ENCODE data around the gene POTEF.
"Not testable (repeated sequence)": the region's sequence is repeated elsewhere in the genome, so short reads cannot be mapped to it uniquely, and the experiment has no call there.

Gene POTEF

GRCh38 chr2:130129120-130129829 is at the start of gene POTEF:
Gene POTEF, minus strand, starts transcription at chr2:130129222. Its CDS starts 8,707 bp downstream, at chr2:130120515.
- DNase-seq: not testable (repeated sequence)

- not testable (repeated sequence) for DNase-seq
These were observed 45.8 kb upstream of the POTEF start for GRCh38 chr2:130174866-130175265.

GRCh38 chr2:130169896-130170295 is 40.9 kb upstream of the POTEF start:
- no peak for DNase-seq

- not testable (repeated sequence) for DNase-seq
These were observed 40.1 kb upstream of the POTEF start for GRCh38 chr2:130169163-130169562.

- DNase-seq: not testable (repeated sequence)
These were observed 37.6 kb upstream of the POTEF start for GRCh38 chr2:130166611-130167010.

GRCh38 chr2:130165293-130166016 is 36.4 kb upstream of the POTEF start:
- DNase-seq: no peak

GRCh38 chr2:130162968-130163367 is 33.9 kb upstream of the POTEF start:
- DNase-seq: no peak

GRCh38 chr2:130162486-130162885 is 33.5 kb upstream of the POTEF start:
- not testable (repeated sequence) for DNase-seq

GRCh38 chr2:130160838-130161705 is 32.0 kb upstream of the POTEF start:
- not testable (repeated sequence) for DNase-seq

DNA sequence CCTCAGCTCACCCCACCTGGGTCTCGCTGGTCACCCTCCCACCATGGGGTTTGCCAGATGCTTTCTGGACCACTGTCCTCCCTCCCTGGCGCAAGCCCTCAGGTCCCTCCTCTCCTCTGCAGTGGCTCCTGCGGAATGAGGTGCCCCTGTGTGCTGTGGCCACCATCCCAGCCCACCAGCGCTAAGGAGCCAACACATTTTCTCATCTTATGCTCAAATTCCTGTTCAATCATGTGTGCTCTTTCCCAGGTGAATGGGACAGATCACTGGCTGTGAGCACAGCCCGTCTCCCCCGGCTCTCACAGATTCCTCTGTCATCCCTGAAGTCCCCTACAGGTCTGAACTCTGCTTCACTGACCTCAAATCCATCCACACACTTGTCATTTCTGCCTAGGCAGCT is 31.1 kb upstream of the POTEF start:
- no peak for DNase-seq

DNA sequence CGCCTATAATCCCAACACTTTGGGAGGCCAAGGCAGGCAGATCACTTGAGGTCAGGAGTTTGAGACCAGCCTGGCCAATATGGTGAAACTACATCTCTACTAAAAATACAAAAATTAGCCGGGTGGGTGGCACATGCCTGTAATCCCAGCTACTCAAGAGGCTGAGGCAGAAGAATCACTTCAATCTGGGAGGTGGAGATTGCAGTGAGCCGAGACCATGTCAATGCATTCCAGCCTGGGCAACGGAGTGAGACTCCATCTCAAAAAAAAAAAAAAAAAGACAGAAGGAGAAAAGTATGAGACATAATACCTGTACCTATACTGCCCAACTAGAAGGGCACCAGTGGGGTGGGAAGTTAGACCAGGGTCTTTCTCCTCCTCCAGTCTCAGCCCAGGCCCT is 30.4 kb upstream of the POTEF start:
- not testable (repeated sequence) for DNase-seq

GRCh38 chr2:130158631-130159030 is 29.6 kb upstream of the POTEF start:
- DNase-seq: no peak

DNA sequence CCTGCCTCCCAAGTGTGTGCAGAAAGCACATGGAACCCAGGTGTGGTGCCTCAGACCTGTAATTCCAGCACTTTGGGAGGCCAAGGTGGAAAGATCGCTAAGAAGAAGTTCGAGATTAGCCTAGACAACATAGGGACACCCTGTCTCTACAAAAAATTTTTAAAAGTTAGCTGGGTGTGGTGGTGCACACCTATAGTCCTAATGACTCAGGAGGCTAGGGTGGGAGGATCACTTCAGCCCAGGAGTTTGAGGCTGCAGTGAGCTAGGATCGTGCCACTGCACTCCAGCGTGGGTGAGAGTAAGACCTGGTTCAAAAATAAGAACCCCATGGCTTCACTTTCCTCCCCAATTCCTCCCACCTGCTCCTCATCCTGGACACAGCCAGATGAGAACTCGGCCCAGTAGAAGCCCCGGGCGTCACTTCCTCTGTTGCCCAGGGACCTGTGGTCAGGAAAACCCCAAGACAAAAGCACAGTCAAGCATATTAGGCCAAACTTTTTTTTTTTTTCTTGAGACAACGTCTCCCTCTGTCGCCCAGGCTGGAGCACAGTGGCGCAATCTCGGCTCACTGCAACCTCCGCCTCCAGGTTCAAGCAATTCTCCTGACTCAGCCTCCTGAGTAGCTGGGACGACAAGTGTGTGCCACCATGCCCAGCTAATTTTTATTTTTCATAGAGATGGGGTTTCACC is 28.9 kb upstream of the POTEF start:
- not testable (repeated sequence) for DNase-seq

DNA sequence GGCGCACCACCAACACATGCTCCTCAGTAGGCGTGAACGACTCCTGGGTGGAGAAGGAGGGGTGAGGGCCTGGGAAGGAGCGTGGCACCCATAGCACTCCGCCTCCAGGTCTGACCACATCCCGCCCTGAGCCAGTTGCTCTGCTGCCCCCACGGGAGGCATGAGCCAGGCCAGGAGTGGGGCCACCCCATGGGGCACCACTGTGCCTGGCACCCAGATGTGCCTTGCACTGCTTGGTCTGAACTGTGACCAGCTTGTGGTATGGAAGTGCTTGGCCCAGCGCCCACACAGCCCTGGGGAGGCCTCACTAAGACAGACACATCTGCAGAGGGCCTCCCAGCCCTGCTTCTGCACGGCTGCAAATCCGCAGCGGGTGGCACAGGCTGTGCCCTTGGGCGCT is 28.3 kb upstream of the POTEF start:
- not testable (repeated sequence) for DNase-seq

DNA sequence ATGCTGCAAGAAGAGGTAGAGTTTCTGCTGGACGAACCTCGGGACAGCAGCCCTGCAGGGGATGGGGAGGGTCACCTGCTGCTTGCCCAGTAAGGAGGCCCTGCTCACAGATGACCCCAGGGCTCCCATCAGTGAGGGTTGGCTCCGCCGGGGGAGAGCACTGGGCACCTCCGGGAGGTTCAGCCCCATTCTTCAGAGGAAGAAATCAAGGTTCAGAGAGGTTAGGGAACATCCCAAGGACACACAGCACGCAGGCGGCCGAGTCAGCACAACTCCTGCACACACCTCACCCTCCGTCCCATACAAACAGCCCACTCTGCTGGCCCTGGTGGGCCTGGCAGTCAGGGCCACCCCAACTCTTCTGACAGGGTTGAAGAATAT is 27.6 kb upstream of the POTEF start:
- DNase-seq: no peak

DNA sequence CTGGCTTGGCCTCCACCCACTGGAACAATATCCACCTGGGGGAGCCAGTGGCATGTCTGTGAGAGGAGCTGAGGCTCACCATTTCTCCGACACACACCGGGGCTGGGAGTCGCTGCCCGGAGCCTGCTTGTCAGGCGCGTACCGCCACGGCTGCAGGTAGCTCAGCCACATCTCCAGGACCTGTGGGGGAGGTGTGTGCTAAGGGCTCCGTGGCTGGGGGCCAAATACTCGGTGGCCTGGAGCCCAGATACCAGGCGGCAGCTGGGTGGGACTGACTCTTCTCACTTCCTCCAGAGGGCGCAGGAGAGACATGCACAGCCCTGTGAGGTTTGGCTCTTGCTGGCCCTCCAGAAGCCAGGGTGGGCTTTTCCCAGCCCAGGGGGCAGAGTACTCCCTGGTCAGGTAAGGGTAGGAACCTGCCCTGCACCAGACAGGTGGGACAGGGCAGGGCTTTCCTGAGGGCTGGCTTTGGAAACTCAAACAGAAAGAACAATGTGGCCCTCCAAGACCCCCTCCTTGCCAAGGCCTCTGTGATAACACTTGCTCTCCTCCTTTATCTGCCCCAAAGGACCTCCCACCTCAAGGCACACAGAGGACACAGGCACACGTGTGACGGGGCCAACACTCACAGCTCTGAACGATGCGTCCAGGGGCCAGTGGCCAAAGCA is 27.1 kb upstream of the POTEF start:
- DNase-seq: not testable (repeated sequence)

GRCh38 chr2:130154773-130155765 is 26.0 kb upstream of the POTEF start:
- no peak for DNase-seq

DNA sequence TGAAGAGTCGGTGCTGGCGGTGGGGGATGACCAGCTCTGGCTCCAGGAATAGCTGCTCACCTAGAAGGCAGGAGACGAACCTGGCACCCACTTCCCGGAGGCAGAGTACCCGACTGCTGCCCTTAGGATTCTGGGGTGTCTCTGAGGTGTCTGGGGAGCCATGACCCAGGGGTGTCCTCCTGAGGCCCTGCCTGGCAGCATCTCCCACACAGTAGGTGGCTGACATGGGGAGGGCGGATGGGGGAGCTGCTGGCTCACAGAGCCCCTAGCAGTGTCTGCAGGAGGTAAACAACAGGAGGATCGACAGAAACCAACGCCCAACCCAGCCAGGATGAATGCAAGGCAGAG is 25.4 kb upstream of the POTEF start:
- not testable (repeated sequence) for DNase-seq

GRCh38 chr2:130153721-130154422 is 24.9 kb upstream of the POTEF start:
- DNase-seq: not testable (repeated sequence)

Measured in activated CD4-positive, alpha-beta T cell treated with anti-CD3 and anti-CD28 coated beads, Interleukin-2, amount 50 U/mL, for 4 hours (primary cell).